GM19467 (cell line): Measurements from ENCODE around the gene RAPGEF2.
"Not testable (repeated sequence)": the region's sequence is repeated elsewhere in the genome, so short reads cannot be mapped to it uniquely, and the experiment has no call there.

Experiments
- ATAC-seq: cut with Tn5 transposase; IDR thresholded peaks from one replicate; pipeline ENCODE4 v1.9.1; 2021; ENCODE audit warnings: mild to moderate bottlenecking, moderate library complexity; ENCODE audit not compliant: unreplicated experiment

The RAPGEF2 gene

GRCh38 chr4:159303435-159303834 is 200.6 kb downstream of the RAPGEF2 start:
- ATAC-seq, result no peak

GRCh38 chr4:159305129-159305528 is 202.2 kb downstream of the RAPGEF2 start:
- ATAC-seq, result no peak

- ATAC-seq, result no peak
Observed at GRCh38 chr4:159307929-159308328, 205.1 kb downstream of the RAPGEF2 start.

- no peak for ATAC-seq
Observed at GRCh38 chr4:159308566-159309340, 205.9 kb downstream of the RAPGEF2 start.

- no peak for ATAC-seq
Observed at GRCh38 chr4:159312236-159312635, 209.4 kb downstream of the RAPGEF2 start.

GRCh38 chr4:159315879-159316278 is 213.0 kb downstream of the RAPGEF2 start:
- not testable (repeated sequence) for ATAC-seq

GRCh38 chr4:159317203-159317602 is 214.3 kb downstream of the RAPGEF2 start:
- ATAC-seq, result no peak

GRCh38 chr4:159319027-159319426 is 216.1 kb downstream of the RAPGEF2 start:
- ATAC-seq, result no peak

- no peak for ATAC-seq
Observed at GRCh38 chr4:159326480-159326879, 223.6 kb downstream of the RAPGEF2 start.

GRCh38 chr4:159328766-159329165 is 225.9 kb downstream of the RAPGEF2 start:
- no peak for ATAC-seq

- ATAC-seq, result no peak
Observed at GRCh38 chr4:159334461-159334860, 231.6 kb downstream of the RAPGEF2 start.

- no peak for ATAC-seq
Observed at GRCh38 chr4:159337041-159337440, 234.2 kb downstream of the RAPGEF2 start.

GRCh38 chr4:159341522-159341921 is 238.6 kb downstream of the RAPGEF2 start:
- ATAC-seq, result no peak

GRCh38 chr4:159342374-159342773 is 239.5 kb downstream of the RAPGEF2 start:
- ATAC-seq, result no peak

- no peak for ATAC-seq
Observed at GRCh38 chr4:159343116-159343515, 240.2 kb downstream of the RAPGEF2 start.

GRCh38 chr4:159344877-159345276 is 242.0 kb downstream of the RAPGEF2 start:
- no peak for ATAC-seq

GRCh38 chr4:159346681-159347080 is 243.8 kb downstream of the RAPGEF2 start:
- ATAC-seq, result no peak

GRCh38 chr4:159347813-159348212 is 244.9 kb downstream of the RAPGEF2 start:
- ATAC-seq, result no peak

- ATAC-seq, result no peak
Observed at GRCh38 chr4:159349332-159349731, 246.5 kb downstream of the RAPGEF2 start.

GRCh38 chr4:159352609-159353008 is 249.7 kb downstream of the RAPGEF2 start:
- no peak for ATAC-seq

GRCh38 chr4:159353422-159354116 is 250.7 kb downstream of the RAPGEF2 start:
- no peak for ATAC-seq

GRCh38 chr4:159355466-159355865 is 252.6 kb downstream of the RAPGEF2 start:
- no peak for ATAC-seq
